Astrocyte of the spinal cord (primary cell): Measurements from ENCODE around the gene PHRF1.

ENCODE experiments used
- DNase-seq: peaks from one replicate; pipeline ENCODE4 v3.0.0; 2011; ENCODE audit warnings: low read depth, low spot score
- H3K4me3 ChIP-seq: 2 replicates; pipeline ENCODE4 v1.5.1; 2011; ENCODE audit warnings: low read depth, mild to moderate bottlenecking, low read length, moderate library complexity
- in situ Hi-C: cut with HindIII; loops from 2 replicates; pipeline ENCODE4 v1.10.0; 2017; ENCODE audit warnings: low sequenced_read_pairs
- TF ChIP-seq, protein P1 (sequence below): IDR thresholded peaks from 2 replicates; pipeline ENCODE4 v1.5.1; 2012; ENCODE audit warnings: low read depth, mild to moderate bottlenecking, low read length, inconsistent platforms

The PHRF1 gene

GRCh38 chr11:550746-551085 lies 25.6 kb upstream of the PHRF1 start:
- DNase-seq: no peak
- in situ Hi-C loops: no loop called here
- no peak overlapping the region for H3K4me3 ChIP-seq
- TF ChIP-seq, protein P1, sequence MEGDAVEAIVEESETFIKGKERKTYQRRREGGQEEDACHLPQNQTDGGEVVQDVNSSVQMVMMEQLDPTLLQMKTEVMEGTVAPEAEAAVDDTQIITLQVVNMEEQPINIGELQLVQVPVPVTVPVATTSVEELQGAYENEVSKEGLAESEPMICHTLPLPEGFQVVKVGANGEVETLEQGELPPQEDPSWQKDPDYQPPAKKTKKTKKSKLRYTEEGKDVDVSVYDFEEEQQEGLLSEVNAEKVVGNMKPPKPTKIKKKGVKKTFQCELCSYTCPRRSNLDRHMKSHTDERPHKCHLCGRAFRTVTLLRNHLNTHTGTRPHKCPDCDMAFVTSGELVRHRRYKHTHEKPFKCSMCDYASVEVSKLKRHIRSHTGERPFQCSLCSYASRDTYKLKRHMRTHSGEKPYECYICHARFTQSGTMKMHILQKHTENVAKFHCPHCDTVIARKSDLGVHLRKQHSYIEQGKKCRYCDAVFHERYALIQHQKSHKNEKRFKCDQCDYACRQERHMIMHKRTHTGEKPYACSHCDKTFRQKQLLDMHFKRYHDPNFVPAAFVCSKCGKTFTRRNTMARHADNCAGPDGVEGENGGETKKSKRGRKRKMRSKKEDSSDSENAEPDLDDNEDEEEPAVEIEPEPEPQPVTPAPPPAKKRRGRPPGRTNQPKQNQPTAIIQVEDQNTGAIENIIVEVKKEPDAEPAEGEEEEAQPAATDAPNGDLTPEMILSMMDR: no peak

- in situ Hi-C loops: no loop called here
- no peak overlapping the region for H3K4me3 ChIP-seq
- DNase-seq: no peak
- TF ChIP-seq, protein P1: no peak
Observed at GRCh38 chr11:551131-551530, 25.1 kb upstream of the PHRF1 start.

DNA sequence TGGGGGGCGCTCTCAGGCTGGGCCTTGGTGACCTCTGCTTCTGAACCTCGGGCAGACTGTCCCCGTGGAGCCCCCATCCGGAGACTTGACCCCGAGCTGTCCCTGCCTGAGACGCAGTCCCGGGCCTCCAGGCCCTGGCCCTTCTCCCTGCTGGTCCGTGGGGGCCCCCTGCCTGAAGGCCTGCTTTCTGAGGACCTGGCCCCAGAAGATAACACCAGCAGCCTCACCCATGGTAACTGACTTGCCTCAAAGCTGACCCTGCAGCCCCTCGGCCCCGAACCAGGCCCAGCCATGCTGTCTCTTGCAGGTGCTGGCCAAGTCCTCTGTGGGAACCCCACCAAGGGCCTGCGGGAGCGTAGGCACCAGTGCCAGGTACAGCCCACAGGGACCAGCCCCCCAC lies 24.7 kb upstream of the PHRF1 start:
- TF ChIP-seq, protein P1: no peak
- no peak overlapping the region for H3K4me3 ChIP-seq
- in situ Hi-C loops: no loop called here
- no peak for DNase-seq

DNA sequence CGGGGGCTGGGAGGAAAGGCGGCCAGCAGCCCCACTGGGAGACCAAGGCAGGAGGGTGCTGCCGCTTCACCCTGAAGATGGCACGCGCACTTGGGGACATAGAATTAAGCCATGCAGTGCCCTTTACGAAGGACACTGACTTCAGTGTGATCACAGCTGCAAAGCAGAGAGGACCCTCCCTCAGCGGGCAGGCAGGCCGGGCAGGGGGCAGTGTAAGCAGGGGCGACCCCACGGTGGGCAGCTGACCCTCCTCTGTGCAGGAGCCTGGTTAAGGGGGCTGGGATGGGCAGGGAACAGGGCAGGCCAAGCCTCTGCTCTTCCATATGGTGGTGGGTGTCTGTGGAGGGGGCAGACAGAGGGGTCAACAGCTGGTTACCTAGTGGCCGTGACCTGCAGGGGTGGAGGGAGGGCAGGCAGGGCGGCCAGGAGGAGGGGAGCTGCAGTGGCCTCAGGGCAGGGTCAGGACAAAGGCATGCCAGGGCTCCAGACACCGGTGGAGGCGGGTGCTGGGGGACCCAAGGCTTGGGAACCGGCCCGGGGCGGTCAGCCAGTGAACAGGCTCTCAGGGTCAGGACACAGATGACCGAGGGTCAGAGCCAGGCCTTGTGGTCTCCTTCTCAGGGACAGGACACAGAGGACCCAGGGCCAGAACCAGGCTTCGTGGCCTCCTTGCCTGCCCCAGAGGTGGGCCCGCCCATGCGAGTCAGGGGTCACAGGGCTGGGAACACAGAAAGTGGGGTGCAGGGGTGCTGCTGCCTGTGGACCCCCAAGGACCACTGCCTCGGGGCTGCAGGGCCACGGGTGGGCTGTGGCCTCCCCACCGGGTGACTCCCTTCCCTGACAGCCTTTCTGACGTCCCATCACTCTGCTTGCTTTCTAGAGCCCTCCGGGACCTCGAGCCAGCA lies 22.9 kb upstream of the PHRF1 start:
- in situ Hi-C loops: no loop called here
- TF ChIP-seq, protein P1: no peak
- DNase-seq: no peak
- no peak overlapping the region for H3K4me3 ChIP-seq

GRCh38 chr11:553988-554340 lies 22.3 kb upstream of the PHRF1 start:
- H3K4me3 ChIP-seq: no peak overlapping the region
- no peak for DNase-seq
- in situ Hi-C loops: no loop called here
- TF ChIP-seq, protein P1: no peak

GRCh38 chr11:554428-555226 lies 21.6 kb upstream of the PHRF1 start:
- TF ChIP-seq, protein P1: peak; percentile 60
- in situ Hi-C loops: no loop called here
- no peak overlapping the region for H3K4me3 ChIP-seq
- peak; percentile 24 for DNase-seq
